GM18505 (cell line): ENCODE data around the gene TSEN54.

Experiments
- ATAC-seq: cut with Tn5 transposase; IDR thresholded peaks from one replicate; pipeline ENCODE4 v1.9.1; 2021; ENCODE audit not compliant: unreplicated experiment
- POLR2A ChIP-seq: IDR thresholded peaks from 4 replicates; pipeline ENCODE4 v1.6.1; 2011; ENCODE audit warnings: borderline replicate concordance; ENCODE audit not compliant: insufficient read depth, insufficient read length; ENCODE audit errors: extremely low read depth

The TSEN54 gene

GRCh38 chr17:75482098-75482942, 34.0 kb upstream of the TSEN54 start:
- ATAC-seq, result no peak

GRCh38 chr17:75485688-75486087, 30.6 kb upstream of the TSEN54 start:
- no peak for ATAC-seq
- TF ChIP-seq POLR2A, result no peak

More at GRCh38 chr17:75482098-75482942, 34.0 kb upstream of the TSEN54 start:
- no peak for TF ChIP-seq POLR2A

GRCh38 chr17:75486151-75486550, 30.2 kb upstream of the TSEN54 start:
- no peak for ATAC-seq
- TF ChIP-seq POLR2A, result no peak

GRCh38 chr17:75486951-75487350, 29.4 kb upstream of the TSEN54 start:
- no peak for ATAC-seq
- no peak for TF ChIP-seq POLR2A

- ATAC-seq, result no peak
Measured at GRCh38 chr17:75487351-75488070, 28.8 kb upstream of the TSEN54 start.

GRCh38 chr17:75488693-75489510, 27.4 kb upstream of the TSEN54 start:
- no peak for TF ChIP-seq POLR2A
- no peak for ATAC-seq

More at GRCh38 chr17:75487351-75488070, 28.8 kb upstream of the TSEN54 start:
- no peak for TF ChIP-seq POLR2A

- TF ChIP-seq POLR2A, result no peak
- no peak for ATAC-seq
Measured at GRCh38 chr17:75489511-75489955, 26.8 kb upstream of the TSEN54 start.

- TF ChIP-seq POLR2A, result no peak
- ATAC-seq, result no peak
Measured at GRCh38 chr17:75490173-75490743, 26.1 kb upstream of the TSEN54 start.

GRCh38 chr17:75490953-75491649, 25.2 kb upstream of the TSEN54 start:
- no peak for ATAC-seq
- TF ChIP-seq POLR2A, result no peak

GRCh38 chr17:75491680-75492079, 24.6 kb upstream of the TSEN54 start:
- no peak for TF ChIP-seq POLR2A
- no peak for ATAC-seq

- TF ChIP-seq POLR2A, result no peak
Measured at GRCh38 chr17:75492555-75493168, 23.7 kb upstream of the TSEN54 start.

More at GRCh38 chr17:75492555-75493168, 23.7 kb upstream of the TSEN54 start:
- ATAC-seq, result no peak
